Activated CD8-positive, alpha-beta memory T cell treated with anti-CD3 and anti-CD28 coated beads, Interleukin-2, amount 50 U/mL, for 24 hours (primary cell): Measurements from ENCODE around the gene PLEKHG2.

Source experiments
- DNase-seq: peaks from one replicate; pipeline ENCODE4 v3.0.0-alpha.2; 2020; ENCODE audit errors: extremely low read depth

The PLEKHG2 gene

DNA sequence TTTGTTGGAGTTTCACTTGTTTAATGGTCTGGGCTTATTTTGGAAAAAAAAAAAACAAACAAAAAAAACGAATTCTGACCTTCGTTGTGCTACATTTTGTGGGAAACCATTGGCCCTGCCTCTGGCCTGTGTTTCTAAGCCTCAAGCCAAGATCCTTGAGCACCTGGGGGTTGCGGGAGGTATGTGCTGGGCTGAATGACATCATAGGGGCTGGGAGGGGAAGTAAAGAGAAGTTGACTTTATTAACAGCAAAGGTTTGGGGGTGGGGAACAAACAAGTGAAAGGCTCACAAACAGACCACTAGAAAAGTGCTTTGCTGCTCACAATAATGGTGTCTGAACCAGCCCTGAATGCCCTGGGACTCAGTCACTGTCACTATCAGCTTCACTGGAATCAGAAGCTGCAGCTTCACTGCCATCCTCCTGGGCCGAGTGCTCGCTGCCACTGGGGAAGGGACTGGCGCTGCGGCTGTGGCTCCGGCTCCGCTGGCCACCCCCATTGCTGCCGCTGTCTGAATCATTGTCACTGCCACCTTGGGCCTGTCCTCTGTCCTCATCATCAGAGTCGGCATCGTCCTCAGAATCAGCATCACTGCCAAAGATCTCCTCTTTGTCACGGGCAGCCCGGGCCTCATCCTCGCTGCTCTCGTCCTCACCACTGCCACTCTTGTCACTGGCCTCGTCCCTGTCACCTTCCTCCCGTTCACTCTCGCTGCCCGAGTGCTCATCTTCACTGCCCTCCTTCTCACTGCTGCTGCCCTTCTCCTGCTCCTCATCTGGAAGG lies 26.6 kb upstream of the PLEKHG2 start:
- no peak for DNase-seq

DNA sequence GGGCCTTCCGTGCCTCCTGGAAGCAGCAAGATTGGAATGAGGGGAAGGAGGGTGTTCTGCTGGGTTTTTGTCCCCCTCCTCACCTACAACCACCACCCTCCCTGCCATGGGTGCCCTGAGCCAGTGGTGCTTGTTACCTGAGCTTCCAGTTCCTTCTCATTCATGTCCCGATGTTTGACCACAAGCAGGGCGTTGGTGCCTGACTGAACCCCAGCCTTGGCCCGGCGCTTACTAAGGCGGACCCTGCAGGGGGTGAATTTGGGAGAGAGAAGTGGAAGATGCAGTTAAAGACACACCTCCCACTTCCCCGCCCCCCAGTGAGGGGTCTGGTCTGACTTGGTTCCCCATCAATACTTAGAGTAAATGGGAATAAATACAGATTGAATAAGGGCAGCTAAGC lies 25.9 kb upstream of the PLEKHG2 start:
- DNase-seq: no peak

DNA sequence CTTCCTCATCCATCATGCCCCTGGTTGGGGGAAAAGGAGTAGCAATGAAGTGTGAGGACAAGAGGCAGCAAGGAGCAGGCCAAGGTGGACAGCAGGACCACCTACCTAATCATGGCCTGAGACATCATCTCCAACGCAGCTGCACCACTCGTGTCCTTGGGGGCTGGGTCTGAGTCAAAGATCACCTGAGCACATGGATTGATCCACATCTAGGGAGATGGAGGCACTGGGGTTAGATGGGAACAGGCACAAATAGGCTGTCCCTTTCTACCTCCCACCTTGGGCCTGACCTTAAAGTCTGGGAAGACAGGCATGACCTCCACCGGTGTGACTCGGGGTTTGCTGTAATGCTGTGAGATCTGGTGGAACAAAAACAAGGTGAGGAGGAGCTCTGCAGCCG lies 23.8 kb upstream of the PLEKHG2 start:
- DNase-seq: no peak

DNA sequence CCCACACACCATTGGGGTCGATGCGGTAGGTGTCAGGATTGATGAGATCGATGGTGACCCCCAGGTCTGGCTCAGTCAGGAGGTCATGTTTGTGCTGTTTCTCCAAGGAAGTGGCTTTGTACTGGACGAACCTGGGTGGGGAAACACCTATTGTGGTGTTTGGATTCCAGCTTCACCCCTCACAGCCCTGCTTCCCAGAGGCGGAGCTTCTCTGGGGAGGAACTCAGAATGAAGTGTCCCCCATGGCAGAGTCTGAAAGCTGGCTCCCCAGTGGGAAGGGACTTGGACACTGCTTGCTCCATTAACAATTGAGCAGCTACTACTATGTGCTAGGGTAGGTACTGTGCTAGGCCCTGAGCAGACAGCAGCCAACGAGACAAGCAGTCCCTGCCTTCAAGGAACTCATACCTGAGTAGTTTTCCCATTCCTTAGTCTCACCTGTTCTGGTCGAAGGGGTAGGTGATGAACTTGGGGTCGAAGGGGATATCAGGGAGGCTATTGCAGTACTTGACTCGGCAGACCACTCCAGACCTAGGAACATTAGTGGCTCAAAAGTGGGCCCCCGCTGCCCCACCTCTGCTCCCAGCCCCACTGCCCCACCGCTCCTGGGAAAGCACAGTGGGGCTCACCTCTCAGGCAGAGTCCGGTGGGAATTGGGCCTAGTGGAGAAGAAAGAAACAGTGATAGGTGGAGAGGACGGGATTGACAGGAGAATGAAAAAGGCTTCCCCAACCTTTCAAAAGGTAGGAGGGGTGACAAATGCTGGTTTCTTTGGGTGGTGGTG lies 22.6 kb upstream of the PLEKHG2 start:
- no peak for DNase-seq

DNA sequence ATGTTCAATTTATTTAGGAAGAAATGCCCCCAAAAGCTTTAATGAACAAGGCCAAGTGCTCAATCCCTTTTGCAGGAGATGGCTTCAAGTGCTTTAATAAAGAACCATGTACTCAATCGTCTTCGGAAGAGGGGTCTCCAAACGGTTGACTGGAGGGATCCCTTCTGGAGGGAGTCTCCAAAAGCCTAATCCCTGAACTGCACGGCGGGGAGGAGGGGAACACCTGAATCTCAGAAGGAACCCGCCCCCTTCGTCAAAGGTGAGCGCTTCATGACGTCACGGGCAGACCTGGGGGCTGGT lies 22.1 kb upstream of the PLEKHG2 start:
- DNase-seq: no peak

DNA sequence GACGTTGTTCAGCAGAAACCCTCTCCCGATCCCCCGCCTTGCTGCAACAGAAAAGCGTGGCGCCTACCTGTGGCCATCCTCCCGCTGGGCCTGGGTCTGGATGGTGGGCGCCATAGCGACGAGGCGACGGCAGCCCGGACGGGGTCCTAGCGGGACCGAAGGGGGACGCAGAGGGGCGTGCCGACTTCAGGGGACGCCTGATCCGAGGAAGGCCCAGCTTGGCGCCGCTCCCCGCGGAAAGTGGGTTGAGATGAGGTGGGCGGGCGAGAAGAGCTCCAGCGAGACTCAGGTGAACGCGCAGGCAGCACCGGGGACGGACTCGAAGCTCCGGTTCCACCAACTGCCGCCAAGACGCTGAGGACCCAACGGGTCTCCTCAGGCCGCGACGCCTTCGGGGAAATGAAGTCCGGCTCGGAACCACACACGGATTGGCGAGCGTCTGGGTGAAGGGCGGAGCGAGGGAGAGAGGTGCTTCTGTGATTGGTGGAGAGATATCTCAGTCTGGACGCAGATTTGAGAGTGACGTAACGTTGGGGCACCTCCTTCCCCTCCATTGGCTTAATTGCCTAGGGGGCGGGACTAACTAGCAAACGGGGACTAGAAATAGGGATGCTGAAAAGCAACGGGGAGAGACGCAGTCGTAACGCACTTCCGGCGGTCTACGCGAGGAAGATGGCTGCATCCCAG lies 21.6 kb upstream of the PLEKHG2 start, which contains the start of the genes MED29 and PAF1:
Gene MED29 (plus strand): TSS at position 628 of the 687 bp plus-strand sequence. CDS start 45 bp downstream, at position 673.
Gene PAF1 (minus strand): TSS at position 356 of the 687 bp plus-strand sequence. CDS start 242 bp downstream, at position 114.
- peak; percentile 88 for DNase-seq

DNA sequence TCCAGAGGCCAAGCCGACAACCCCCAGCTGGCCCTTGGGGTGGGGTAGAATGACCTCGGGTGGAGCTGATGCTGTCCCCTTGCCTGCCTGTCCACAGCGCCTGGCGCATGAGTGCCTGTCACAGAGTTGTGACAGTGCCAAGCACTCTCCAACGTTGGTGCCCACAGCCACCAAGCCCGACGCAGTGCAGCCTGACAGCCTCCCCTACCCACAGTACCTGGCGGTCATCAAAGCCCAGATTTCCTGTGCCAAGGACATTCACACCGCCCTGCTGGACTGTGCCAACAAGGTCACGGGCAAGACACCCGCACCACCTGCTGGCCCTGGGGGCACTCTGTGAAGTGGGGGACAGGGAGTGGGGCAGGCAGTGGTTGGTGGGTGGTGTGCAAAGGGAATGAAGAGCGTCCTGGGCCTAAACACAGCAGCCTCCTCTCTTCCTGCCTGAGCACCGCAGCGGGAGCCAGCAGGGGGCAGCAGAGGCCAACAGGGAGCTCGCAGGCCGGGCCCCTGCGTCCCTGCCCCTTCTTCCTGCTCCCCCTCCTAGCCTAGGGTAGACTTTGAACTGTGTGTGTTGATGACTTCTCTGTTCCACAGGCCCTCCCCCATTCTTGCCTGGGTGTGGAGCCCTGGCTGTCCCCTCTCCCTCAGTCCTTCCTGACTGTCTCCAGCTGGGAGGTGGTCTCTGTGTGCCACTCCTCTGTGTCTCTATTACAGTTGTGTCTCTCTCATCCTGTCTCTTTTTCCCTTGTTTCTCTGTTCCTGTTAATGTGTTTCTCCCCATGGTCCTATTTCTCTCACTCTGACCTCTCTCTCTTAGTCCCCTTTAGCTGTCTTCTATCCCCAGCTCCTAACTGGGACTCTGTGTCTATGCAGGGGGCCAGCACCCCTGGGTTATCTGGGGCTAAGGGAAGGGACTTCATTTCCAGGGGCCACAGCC lies 14.8 kb upstream of the PLEKHG2 start:
- peak; percentile 81 for DNase-seq

DNA sequence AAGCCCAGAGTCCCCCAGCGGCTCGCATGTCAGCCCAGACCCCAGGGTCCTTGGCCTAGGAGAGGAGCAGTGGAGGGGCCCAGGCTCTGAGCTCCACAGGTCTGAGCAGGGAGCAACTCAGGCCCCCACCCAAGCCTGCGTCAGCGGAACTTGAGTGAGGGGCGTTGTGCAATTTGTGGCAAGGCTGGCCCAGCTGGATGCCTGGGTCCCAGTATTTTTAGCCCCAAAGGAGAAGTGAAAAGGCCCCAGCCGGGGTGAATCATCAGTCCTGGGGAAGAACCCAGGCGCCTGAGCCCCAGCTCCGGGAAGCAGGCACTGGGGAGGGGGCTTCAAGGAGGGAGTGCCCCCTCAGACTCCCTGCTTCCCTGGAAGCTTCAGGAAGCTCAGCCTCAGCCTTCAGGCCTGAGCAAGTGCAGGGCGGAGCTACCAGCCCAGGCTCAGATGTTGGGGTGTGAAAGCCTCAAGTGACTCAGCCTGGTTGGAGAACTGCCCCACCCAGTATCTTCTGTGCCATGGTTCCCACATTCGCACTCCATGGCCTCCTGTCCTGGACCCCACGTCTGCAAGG lies 14.1 kb upstream of the PLEKHG2 start:
- DNase-seq: no peak

DNA sequence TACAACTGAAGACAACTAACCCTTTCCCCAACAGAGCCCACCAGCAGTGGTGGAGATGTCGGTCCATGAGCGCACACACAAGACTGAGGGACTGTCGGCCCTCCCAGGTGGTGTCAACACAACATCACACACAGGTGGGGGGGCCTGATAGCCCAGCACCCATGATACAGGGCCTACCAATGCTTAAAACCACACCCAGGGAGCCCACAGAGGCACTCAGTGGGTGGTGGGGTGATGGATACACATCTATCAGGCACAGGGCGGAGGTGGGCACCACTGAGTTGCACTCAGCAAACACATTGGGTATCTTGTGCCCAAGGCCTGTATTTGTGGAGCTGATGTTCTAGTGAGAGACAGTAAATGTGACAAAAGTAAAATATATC lies 12.8 kb upstream of the PLEKHG2 start:
- no peak for DNase-seq

DNA sequence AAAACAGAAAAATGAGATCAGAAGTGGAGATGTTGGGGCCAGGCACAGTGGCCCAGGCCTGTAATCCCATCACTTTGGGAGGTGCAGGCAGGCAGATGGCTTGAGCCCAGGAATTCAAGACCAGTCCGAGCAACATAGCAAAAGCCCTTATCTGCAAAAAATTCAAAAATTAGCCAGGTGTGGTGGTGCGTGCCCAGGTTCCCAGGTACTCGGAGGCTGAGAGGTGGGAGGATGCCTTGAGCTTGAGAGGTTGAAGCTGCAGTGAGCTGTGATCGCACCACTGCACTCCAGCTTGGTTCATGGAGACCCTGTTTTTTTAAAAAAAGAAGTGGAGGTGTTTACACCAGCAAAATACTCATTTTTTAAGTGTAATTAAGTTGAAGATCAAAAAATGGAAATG lies 12.4 kb upstream of the PLEKHG2 start:
- no peak for DNase-seq

DNA sequence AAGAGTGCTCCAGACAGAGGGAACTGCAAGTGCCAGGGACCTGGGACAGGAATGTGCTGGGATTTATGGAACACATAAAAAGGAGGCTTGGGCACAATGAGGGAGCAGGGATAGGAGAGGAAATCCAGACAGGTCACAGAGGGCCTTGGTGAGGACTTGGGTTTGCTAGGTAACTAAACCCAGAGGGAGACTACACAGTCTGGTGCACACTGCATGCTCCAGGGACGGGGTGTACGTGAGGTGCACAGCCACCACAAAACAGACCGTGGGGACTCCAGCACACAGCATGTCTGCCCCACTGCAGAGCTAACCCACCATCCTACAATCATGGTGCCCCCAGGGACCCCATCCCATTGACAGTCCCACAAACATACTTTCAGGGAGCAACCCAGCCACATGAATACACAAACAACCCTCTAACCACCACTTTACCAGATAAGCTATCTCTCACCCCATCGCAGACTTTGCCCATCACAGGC lies 11.4 kb upstream of the PLEKHG2 start:
- no peak for DNase-seq

DNA sequence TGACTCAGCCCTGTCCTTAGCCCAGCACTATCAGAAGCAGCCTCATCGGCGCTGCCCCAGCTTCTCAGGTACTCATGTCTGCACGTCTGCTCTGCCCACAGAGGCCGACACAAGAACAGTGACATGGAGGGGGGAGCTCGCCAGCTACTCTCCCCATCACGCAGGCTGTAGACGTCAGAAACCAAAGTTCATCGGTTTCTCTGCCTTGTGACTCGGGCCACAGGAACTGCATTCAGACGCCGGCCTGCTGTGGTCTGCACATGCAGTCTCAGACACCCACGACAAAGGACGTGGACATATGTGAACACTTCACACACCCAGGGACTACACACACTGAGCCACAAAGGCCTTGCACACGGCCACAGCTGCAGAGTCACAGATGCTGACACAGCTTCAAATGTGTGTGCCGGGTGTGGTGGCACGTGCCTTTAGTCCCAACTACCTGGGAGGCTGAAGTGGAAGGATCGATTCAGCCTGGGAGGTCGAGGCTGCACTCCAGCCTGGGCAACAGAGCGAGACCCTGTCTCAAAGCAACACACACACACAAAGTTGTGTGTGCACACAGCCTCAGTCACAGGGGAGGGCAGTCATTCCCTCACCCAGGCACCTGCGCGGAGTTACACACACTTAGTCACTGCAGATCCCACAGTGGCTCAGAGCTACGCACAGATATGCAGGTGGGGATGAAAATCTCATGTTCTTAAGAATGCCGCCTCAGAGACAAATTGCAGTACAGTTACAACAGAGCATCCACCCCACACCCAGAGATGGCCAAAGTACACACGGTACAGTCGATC lies 10.7 kb upstream of the PLEKHG2 start:
- peak; percentile 71 for DNase-seq

DNA sequence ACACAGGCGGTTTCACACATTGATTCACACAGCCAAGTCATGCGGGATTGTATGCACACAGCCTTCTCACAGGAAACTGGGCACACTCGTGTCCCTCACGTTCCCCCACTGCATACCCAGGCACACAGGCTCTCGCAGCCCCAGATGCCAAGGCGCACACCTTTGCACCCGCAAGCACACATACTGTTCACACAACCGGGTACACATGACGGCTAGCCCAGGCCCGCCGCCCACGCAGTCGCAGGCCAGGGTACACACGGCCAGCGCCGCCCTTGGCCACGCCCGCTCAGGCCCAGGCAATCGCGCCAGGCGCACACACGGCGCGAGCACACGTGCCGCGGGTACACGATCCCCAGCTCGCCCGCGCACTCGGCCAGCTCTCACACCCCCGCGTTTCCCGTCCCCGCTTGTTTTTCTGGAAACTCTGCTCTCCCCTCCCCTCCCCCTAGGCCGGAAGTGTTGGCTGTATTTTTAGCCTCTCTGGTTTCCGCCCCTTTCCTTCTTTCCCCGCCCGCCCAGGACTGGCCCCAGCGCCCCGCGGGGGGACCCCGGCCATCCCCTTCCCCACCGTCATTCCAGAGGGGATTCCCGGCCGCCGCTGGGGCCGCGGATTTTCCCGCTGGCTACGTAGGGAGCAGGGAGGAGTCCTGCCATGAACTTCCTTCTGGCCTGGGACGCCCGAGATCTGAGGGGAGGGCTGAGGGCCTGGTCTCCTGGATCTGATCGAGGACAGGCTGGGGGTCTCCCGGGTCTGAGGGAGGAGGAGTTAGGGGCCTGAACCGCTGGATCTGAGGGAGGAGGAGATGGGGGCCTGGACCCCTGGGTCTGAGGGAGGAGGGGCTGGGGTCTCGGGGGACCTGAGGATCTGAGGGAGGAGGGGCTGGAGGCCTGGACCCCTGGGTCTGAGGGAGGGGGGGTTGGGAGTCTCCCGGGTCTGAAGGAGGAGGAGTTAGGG lies 9.8 kb upstream of the PLEKHG2 start:
- DNase-seq: no peak

DNA sequence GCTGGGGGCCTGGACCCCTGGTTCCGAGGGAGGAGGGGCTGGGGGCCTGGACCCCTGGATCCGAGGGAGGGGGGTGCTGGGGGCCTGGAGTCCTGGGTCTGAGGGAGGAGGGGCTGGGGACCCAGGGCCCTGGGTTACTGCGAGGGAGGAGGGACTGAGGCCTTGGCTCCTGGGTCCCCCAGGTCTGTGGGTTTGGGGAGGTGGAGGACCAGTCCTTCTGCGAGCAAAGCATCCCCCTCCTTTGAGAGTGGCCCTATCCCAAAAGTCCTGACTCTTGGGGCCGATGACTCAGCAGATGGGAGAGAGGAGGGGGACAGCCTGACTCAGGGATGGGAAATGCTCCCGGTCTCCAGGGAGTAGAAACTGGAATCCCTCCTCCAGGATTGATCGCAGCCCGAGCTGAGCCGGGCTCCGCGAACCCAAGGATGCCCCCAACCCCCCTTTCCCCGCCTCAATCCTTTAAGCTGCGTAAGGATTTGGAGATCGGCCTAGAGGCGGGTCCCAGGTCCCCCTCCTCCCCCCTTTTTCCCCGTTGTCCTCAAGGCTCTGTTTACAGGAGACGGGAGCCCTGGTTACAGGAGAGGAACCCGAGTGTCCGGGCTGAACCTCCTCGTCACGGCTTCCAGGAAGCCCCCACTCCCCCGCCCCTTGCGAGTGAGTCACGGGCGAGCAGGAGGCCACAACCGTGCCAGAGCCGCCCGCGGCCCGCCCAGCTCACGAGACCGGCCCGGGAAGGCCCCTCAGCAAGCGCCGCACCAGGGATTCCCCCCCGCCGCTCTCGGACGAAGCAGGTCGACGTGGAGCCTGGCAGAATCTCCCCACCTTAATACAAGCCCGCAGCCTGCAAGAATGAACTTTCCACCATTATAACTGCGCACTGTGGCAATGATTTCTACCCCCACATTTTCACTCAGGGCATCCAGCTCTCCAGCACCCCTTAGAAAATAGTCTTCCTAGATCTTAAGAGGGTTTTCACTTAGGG lies 8.8 kb upstream of the PLEKHG2 start:
- peak; percentile 87 for DNase-seq

DNA sequence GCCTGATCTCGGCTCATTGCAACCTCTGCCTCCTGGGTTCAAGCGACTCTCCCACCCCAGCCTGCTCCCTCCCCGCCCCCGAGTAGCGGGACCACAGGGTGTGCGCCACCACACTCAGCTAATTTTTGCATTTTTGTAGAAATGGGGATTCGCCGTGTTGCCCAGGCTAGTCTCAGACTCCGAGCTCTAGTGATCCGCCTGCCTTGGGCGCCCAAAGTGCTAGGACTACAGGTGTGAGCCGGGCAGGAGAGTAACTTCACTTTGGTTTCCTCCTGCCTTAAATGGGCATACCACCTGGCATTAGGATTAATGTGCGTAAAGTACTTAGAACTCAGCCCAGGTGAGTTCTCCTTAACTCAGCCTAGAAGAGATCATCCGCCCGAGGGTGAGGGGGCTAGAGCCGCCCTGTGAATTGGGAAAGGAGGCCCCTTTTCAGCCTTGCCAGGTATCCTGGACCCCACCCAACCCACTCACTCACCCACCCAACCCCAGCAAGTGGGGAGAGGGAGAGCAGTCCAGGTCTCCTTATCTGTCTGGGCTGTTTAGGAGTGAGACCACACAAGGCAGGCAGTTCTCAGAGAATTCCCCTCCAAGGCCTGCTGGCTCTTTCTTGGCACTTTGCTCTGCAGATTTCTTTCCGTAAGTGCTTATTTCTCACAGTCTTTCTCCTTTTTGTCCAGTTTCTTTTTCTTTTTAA lies 7.1 kb upstream of the PLEKHG2 start:
- DNase-seq: no peak

DNA sequence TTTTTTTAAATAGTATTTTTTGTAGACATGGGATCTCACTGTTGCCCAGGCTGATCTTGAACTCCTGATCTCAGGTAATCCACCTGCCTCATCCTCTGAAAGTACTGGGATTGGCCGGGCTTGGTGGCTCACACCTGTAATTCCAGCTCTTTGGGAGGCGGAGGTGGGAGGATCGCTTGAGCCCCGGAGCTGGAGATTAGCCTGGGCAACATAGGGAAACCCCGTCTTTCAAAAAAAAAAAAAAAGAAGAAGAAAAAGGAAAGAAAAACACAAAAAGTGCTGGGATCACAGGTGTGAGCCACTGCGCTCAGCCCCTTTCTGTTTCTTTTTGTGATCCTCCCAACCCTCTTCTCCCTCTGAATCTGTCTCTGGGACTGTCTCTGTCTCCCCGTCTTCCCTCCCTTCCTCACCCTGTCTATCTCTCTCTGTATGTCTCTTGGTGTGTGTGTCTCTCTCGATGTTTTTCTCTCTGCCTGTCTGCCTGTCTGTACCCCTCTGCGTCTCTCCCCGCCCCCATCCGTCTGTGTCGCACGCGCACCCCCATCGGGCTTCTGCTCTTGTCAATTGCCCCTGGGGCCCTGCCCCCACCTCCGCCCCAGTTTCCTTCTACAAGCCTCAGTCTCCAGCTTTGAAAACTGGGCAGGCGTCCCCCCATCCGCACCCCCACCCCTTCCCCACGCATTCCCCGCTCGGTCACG lies 6.4 kb upstream of the PLEKHG2 start:
- no peak for DNase-seq
